ENCODE measurements around the gene AOPEP. TPM values are rescaled to one million over a fixed set of nuclear protein-coding genes. Genes with fewer than 3 reads are reported as not detected.

The AOPEP gene
- total RNA-seq, 1 experiment from 2014 or later, result 36.4 TPM

DNA sequence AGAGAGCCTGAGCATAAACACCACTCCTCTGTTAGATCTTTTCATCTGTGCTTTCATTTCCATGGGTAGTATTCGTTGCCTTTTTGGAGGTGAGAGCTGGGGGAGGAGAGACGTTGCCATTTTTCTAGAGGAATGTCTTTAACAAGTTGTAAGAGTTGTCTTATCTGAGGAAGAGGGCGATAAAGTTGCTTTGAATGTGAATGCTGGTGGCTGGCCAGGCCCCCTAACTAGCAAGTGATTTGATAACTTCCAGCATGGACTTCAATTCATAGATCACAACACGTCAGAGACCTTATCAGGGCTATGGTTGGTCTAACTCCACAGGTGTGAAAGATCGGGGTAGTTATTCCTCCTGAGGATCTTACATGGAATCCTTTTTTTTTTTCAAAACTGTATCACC, 30.0 kb upstream of the AOPEP start:
- no peak for TF ChIP-seq TCF7L2 (IDR thresholded peaks at IDR 0.05; ENCODE audit: low read depth, low read length)
- TF ChIP-seq, protein P1, sequence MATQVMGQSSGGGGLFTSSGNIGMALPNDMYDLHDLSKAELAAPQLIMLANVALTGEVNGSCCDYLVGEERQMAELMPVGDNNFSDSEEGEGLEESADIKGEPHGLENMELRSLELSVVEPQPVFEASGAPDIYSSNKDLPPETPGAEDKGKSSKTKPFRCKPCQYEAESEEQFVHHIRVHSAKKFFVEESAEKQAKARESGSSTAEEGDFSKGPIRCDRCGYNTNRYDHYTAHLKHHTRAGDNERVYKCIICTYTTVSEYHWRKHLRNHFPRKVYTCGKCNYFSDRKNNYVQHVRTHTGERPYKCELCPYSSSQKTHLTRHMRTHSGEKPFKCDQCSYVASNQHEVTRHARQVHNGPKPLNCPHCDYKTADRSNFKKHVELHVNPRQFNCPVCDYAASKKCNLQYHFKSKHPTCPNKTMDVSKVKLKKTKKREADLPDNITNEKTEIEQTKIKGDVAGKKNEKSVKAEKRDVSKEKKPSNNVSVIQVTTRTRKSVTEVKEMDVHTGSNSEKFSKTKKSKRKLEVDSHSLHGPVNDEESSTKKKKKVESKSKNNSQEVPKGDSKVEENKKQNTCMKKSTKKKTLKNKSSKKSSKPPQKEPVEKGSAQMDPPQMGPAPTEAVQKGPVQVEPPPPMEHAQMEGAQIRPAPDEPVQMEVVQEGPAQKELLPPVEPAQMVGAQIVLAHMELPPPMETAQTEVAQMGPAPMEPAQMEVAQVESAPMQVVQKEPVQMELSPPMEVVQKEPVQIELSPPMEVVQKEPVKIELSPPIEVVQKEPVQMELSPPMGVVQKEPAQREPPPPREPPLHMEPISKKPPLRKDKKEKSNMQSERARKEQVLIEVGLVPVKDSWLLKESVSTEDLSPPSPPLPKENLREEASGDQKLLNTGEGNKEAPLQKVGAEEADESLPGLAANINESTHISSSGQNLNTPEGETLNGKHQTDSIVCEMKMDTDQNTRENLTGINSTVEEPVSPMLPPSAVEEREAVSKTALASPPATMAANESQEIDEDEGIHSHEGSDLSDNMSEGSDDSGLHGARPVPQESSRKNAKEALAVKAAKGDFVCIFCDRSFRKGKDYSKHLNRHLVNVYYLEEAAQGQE (IDR thresholded peaks at IDR 0.05; ENCODE audit: insufficient read depth in 1 of 2, low read depth in 2 of 2, low read length in 1 of 2), result no peak
- no peak for TF ChIP-seq POLR2AphosphoS5 (IDR thresholded peaks at IDR 0.05; ENCODE audit: low read depth, low read length)
- no peak for TF ChIP-seq CTCF (IDR thresholded peaks at IDR 0.05)
- no peak for TF ChIP-seq SIN3A (IDR thresholded peaks at IDR 0.05; ENCODE audit: borderline replicate concordance, insufficient read depth, low read depth, low read length)
- POLR2A ChIA-PET, result no interaction called here
- Histone ChIP-seq H3K4me3 (ENCODE audit: low read depth in 2 of 2, low read length in 2 of 2) (no peak overlapping the region), H3K27ac (ENCODE audit: low read length) (no peak overlapping the region), H3K36me3 (ENCODE audit: control insufficient read depth, insufficient read depth, low read length) (no peaks in the 10 kb centered on the region), H3K27me3 (ENCODE audit: control insufficient read depth, insufficient read depth, low read length) (no peaks in the 10 kb centered on the region), H3K9me3 (ENCODE audit: control insufficient read depth, insufficient read depth, low read depth, low read length) (no peaks in the 10 kb centered on the region), H3K4me1 (ENCODE audit: control insufficient read depth, insufficient read depth, low read length) (no peaks in the 10 kb centered on the region; the same call in 1 of the 2 replicates)
- CTCF ChIA-PET, result no interaction called here
- intact Hi-C loops (cut with micrococcal nuclease; ENCODE audit: unreplicated experiment), result no loop called here
- no TSS peak for BruUV-seq (replicated peaks)
- in situ Hi-C loops (cut with HindIII; ENCODE audit: low pct_unique_long_range_greater_than_20kb, low sequenced_read_pairs), result no loop called here
- ATAC-seq (no peak), DNase-seq (ENCODE audit: low read depth, low spot score) (no peak)

- in situ Hi-C loops (cut with HindIII; ENCODE audit: low pct_unique_long_range_greater_than_20kb, low sequenced_read_pairs) (no loop called here), intact Hi-C loops (cut with micrococcal nuclease; ENCODE audit: unreplicated experiment) (no loop called here)
- no peak for DNase-seq (ENCODE audit: low read depth, low spot score)
- TF ChIP-seq SIN3A (IDR thresholded peaks at IDR 0.05; ENCODE audit: borderline replicate concordance, insufficient read depth, low read depth, low read length) (no peak), CTCF (IDR thresholded peaks at IDR 0.05) (no peak), POLR2AphosphoS5 (IDR thresholded peaks at IDR 0.05; ENCODE audit: low read depth, low read length) (no peak)
- H3K4me3 ChIP-seq (ENCODE audit: low read depth in 2 of 2, low read length in 2 of 2), result no peak overlapping the region
- no peaks in the 10 kb centered on the region; the same call in 1 of the 2 replicates for H3K4me1 ChIP-seq (ENCODE audit: control insufficient read depth, insufficient read depth, low read length)
- CTCF ChIA-PET, result no interaction called here
- no TSS peak for BruUV-seq (replicated peaks)
- H3K36me3 ChIP-seq (ENCODE audit: control insufficient read depth, insufficient read depth, low read length), result no peaks in the 10 kb centered on the region
- H3K9me3 ChIP-seq (ENCODE audit: control insufficient read depth, insufficient read depth, low read depth, low read length), result no peaks in the 10 kb centered on the region
- no peaks in the 10 kb centered on the region for H3K27me3 ChIP-seq (ENCODE audit: control insufficient read depth, insufficient read depth, low read length)
- POLR2A ChIA-PET, result no interaction called here
- H3K27ac ChIP-seq (ENCODE audit: low read length), result no peak overlapping the region
- ATAC-seq, result no peak; the same call in 1 of the 2 replicates
Observed at GRCh38 chr9:94697972-94698581, 28.4 kb upstream of the AOPEP start.

Measured in Panc1 (cell line).